Lower lobe of right lung (tissue), 2 donors: ENCODE results near the gene CAP2. TPM values are rescaled to one million over a fixed set of nuclear protein-coding genes. Genes with fewer than 3 reads are reported as not detected.
"Not testable (repeated sequence)": the region's sequence is repeated elsewhere in the genome, so short reads cannot be mapped to it uniquely, and the experiment has no call there.

ENCODE experiments used
- ATAC-seq, 2 donors: fragments of 200-7000 bp; cut with Tn5 transposase; one replicate each; pipeline ENCODE4 v1.9.1; 2020 to 2022; ENCODE audit warnings: mild to moderate bottlenecking in 2 of 2, moderate library complexity in 2 of 2
- DNase-seq: peaks from one replicate; pipeline ENCODE4 v3.0.0-alpha.2; 2020
- H3K27ac ChIP-seq: fragments of 200-600 bp; one replicate; pipeline ENCODE4 v1.8.0; 2022
- H3K27me3 ChIP-seq: fragments of 200-600 bp; one replicate; pipeline ENCODE4 v1.8.0; 2022; ENCODE audit warnings: low read depth
- H3K36me3 ChIP-seq: fragments of 200-600 bp; one replicate; pipeline ENCODE4 v1.8.0; 2022; ENCODE audit warnings: mild to moderate bottlenecking
- H3K4me1 ChIP-seq: fragments of 200-600 bp; one replicate; pipeline ENCODE4 v1.8.0; 2022
- H3K4me3 ChIP-seq: fragments of 200-600 bp; one replicate; pipeline ENCODE4 v1.8.0; 2022; ENCODE audit warnings: mild to moderate bottlenecking
- H3K9me3 ChIP-seq: fragments of 200-600 bp; one replicate; pipeline ENCODE4 v1.8.0; 2022
- intact Hi-C: fragments of 100-400 bp; cut with DNase I; formaldehyde crosslinking; loops from one replicate; pipeline ENCODE4 v1.11.0; 2022
- total RNA-seq: library from RNA; stranded (reverse); fragmentation: NEBNext Ultra II Directional; extraction: Animal tissue kit (Norgen Biotek cat#: 25700); gene quantifications from one replicate; pipeline ENCODE4 v1.2.1, GENCODE V29; 2021
- TF ChIP-seq, protein P1 (sequence below): fragments of 200-600 bp; IDR thresholded peaks from one replicate; pipeline ENCODE4 v1.8.0; 2022; ENCODE audit warnings: antibody characterized with exemption, mild to moderate bottlenecking
- donor health status: DM: no; HTN: yes; CAD: no; lungs with severe emphysema.

Gene CAP2
- total RNA-seq, 1 donor from 2014 or later: 4.7 TPM

GRCh38 chr6:17396256-17396655 is 2.9 kb downstream of the CAP2 start:
- TF ChIP-seq, protein P1, sequence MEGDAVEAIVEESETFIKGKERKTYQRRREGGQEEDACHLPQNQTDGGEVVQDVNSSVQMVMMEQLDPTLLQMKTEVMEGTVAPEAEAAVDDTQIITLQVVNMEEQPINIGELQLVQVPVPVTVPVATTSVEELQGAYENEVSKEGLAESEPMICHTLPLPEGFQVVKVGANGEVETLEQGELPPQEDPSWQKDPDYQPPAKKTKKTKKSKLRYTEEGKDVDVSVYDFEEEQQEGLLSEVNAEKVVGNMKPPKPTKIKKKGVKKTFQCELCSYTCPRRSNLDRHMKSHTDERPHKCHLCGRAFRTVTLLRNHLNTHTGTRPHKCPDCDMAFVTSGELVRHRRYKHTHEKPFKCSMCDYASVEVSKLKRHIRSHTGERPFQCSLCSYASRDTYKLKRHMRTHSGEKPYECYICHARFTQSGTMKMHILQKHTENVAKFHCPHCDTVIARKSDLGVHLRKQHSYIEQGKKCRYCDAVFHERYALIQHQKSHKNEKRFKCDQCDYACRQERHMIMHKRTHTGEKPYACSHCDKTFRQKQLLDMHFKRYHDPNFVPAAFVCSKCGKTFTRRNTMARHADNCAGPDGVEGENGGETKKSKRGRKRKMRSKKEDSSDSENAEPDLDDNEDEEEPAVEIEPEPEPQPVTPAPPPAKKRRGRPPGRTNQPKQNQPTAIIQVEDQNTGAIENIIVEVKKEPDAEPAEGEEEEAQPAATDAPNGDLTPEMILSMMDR: no peak
- no peak for DNase-seq
- Histone ChIP-seq H3K9me3 (no peaks in the 10 kb centered on the region), H3K4me1 (peaks cover 9% of the 10 kb centered on the region), H3K27ac (no peak overlapping the region), H3K27me3 (no peaks in the 10 kb centered on the region), H3K4me3 (no peak overlapping the region), H3K36me3 (no peaks in the 10 kb centered on the region)
- no peak for ATAC-seq
- intact Hi-C loops: no loop called here

GRCh38 chr6:17397764-17398194 is 4.4 kb downstream of the CAP2 start:
- DNase-seq: no peak
- H3K36me3 ChIP-seq: no peaks in the 10 kb centered on the region
- no peaks in the 10 kb centered on the region for H3K9me3 ChIP-seq
- peaks cover 5% of the 10 kb centered on the region for H3K4me1 ChIP-seq
- no peak overlapping the region for H3K4me3 ChIP-seq
- H3K27ac ChIP-seq: no peak overlapping the region
- TF ChIP-seq, protein P1: no peak
- ATAC-seq: no peak
- intact Hi-C loops: no loop called here
- H3K27me3 ChIP-seq: no peaks in the 10 kb centered on the region

DNA sequence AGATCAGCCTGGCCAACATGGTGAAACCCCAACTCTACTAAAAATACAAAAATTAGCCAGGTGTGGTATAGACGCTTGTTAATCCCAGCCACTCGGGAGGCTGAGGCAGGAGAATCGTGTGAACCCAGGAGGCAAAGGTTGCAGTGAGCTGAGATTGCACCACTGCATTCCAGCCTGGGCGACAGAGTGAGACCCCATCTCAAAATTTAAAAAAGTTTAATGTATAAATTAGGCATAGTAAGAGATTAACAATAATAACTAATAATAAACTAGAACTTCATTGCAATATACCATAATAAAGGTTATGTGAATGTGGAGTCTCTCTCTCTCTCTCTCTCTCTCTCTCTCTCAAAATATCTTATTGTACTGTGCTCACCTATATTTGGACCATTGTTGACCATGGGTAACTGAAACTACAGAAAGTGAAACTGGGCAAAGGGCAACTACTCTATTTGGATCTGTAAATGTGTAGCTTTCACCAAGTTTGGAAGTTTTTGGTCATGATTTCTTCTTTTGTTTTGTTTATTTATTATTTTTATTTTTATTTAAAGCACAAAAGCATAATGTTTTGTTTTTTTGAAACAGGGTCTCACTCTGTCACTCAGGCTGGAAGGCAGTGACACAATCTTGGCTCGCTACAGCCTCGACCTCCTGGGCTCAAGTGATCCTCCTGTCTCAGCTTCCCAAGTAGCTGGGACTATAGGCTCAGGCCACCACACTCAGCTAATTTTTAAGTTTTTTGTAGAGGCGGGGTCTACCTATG is 12.0 kb downstream of the CAP2 start:
- H3K27ac ChIP-seq, ATAC-seq: not testable (repeated sequence)

GRCh38 chr6:17405944-17406245 is 12.5 kb downstream of the CAP2 start:
- ATAC-seq: no peak
- no peak overlapping the region for H3K27ac ChIP-seq
- H3K9me3 ChIP-seq: no peaks in the 10 kb centered on the region
- no peaks in the 10 kb centered on the region for H3K36me3 ChIP-seq
- H3K27me3 ChIP-seq: no peaks in the 10 kb centered on the region
- no peaks in the 10 kb centered on the region for H3K4me1 ChIP-seq
- intact Hi-C loops: no loop called here
- TF ChIP-seq, protein P1: no peak
- DNase-seq: no peak
- no peak overlapping the region for H3K4me3 ChIP-seq

More for the DNA sequence above, 12.0 kb downstream of the CAP2 start:
- H3K4me3 ChIP-seq, intact Hi-C loops, H3K36me3 ChIP-seq, H3K27me3 ChIP-seq, H3K9me3 ChIP-seq, H3K4me1 ChIP-seq, DNase-seq: not testable (repeated sequence)

DNA sequence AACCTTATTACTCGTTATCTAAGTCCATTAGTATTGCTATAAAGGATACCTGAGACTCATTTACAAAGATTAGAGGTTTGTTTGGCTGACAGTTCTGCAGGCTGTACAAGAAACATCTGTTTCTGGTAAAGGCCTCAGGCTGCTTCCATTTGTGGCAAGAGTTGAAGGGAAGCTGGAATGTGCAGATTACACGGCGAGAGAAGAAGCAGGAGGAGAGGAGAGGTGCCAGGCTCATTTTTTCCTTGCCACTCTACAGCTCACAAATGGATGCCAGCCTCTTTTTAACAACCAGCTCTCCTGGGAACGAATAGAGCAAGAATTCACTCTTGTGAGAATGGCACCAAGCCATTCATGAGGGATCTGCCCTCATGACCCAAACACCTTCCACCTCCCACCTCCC is 14.7 kb downstream of the CAP2 start:
- DNase-seq (no peak), ATAC-seq (no peak)
- no peak overlapping the region for H3K27ac ChIP-seq
- intact Hi-C loops: no loop called here
- no peak overlapping the region for H3K4me3 ChIP-seq
- H3K36me3 ChIP-seq: no peaks in the 10 kb centered on the region
- no peaks in the 10 kb centered on the region for H3K27me3 ChIP-seq
- no peaks in the 10 kb centered on the region for H3K9me3 ChIP-seq
- TF ChIP-seq, protein P1: no peak
- H3K4me1 ChIP-seq: no peaks in the 10 kb centered on the region

DNA sequence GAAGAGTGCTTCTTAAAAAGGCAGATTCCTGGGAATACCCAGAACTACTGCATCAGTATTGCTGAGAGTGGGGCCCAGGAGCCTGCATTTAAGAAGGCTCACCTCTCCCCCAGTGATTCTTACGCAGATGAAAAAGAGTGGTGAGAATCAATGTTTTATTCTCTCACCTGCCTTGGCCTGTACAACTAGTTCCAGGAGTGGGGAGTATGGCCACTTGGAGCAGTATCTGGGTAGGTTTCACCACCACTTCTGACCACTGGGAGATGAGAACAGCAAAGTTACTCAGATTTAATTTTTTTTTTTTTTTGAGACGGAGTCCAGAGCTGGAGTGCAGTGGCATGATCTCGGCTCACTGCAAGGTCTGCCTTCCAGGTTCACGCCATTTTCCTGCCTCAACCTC is 16.9 kb downstream of the CAP2 start:
- no peaks in the 10 kb centered on the region for H3K4me1 ChIP-seq
- no peaks in the 10 kb centered on the region for H3K36me3 ChIP-seq
- no peak for ATAC-seq
- intact Hi-C loops: no loop called here
- H3K27me3 ChIP-seq: no peaks in the 10 kb centered on the region
- no peak overlapping the region for H3K27ac ChIP-seq
- TF ChIP-seq, protein P1: no peak
- no peak for DNase-seq
- H3K4me3 ChIP-seq: no peak overlapping the region
- H3K9me3 ChIP-seq: no peaks in the 10 kb centered on the region
